CD1c-positive myeloid dendritic cell (primary cell): ENCODE results near the gene TRA2B.

Source experiments
- DNase-seq: peaks from one replicate; pipeline ENCODE4 v3.0.0-alpha.2; 2016; ENCODE audit errors: extremely low spot score

Gene TRA2B

DNA sequence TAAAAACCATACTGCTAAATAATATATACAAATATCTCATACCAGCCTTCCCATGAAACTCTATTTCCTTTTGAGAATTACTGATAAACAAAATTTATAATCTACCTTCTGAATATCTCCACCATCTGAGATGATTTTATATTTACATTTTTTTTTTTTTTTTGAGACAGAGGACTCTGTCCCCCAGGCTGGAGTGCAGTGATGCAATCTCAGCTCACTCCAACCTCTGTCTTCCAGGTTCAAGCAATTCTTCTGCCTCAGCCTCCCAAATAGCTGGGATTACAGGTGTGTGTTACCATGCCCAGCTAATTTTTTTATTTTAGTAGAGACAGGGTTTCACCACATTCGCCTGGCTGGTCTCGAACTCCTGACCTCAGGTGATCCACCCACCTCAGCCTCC, 70.2 kb downstream of the TRA2B start:
- DNase-seq: no peak

DNA sequence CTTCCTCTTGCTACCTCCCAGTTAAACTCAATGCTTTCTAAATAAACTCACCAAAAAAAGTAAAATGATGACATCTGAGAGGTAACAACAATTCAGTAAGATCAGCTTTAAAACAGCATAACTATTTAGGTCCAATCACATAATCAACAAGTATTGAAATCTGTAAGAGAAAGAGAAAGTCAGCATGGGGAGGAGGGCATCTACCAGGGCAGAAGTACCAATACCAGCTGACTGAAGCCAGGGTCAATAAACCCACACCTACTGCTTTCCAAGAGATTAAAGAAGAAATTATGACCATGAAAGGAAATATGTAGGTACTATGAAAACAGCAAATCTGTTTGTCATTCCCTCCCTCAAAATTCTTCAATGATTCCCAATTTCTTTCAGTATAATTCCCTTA, 70.8 kb downstream of the TRA2B start:
- no peak for DNase-seq

- no peak for DNase-seq
Observed at GRCh38 chr3:185866555-185866954, 71.3 kb downstream of the TRA2B start.
